NT2/D1 (cell line): ENCODE results near the gene PRF1.

Experiments
- DNase-seq: peaks from one replicate; pipeline ENCODE4 v3.0.0-alpha.2; 2011; ENCODE audit warnings: low read depth, low spot score
- H3K27me3 ChIP-seq: 2 replicates; pipeline ENCODE4 v1.6.0; 2011; ENCODE audit warnings: mild to moderate bottlenecking; ENCODE audit not compliant: insufficient read length, insufficient read depth
- H3K36me3 ChIP-seq: 2 replicates; pipeline ENCODE4 v1.6.1; 2011; ENCODE audit warnings: mild to moderate bottlenecking, low read length, mixed read lengths; ENCODE audit not compliant: insufficient read depth, insufficient read length
- H3K4me1 ChIP-seq: 2 replicates; pipeline ENCODE4 v1.5.1; 2011; ENCODE audit not compliant: insufficient read depth, insufficient read length
- H3K4me3 ChIP-seq: 2 replicates; pipeline ENCODE4 v1.5.1; 2011; ENCODE audit warnings: low read depth; ENCODE audit not compliant: insufficient read length
- H3K9ac ChIP-seq: 2 replicates; pipeline ENCODE4 v1.6.0; 2011; ENCODE audit warnings: low read depth; ENCODE audit not compliant: insufficient read length
- H3K9me3 ChIP-seq: 2 replicates; pipeline ENCODE4 v1.5.1; 2011; ENCODE audit warnings: mild to moderate bottlenecking, low read length; ENCODE audit not compliant: insufficient read depth
- SUZ12 ChIP-seq: IDR thresholded peaks from 2 replicates; pipeline ENCODE4 v1.6.1; 2011; ENCODE audit not compliant: insufficient read length, insufficient read depth; ENCODE audit errors: extremely low read depth
- YY1 ChIP-seq: IDR thresholded peaks from 2 replicates; pipeline ENCODE4 v1.6.1; 2011; ENCODE audit not compliant: insufficient read length, insufficient read depth
- ZNF274 ChIP-seq: IDR thresholded peaks from 2 replicates; pipeline ENCODE4 v1.6.1; 2011; ENCODE audit warnings: mild to moderate bottlenecking, low read depth, low read length

The PRF1 gene

DNA sequence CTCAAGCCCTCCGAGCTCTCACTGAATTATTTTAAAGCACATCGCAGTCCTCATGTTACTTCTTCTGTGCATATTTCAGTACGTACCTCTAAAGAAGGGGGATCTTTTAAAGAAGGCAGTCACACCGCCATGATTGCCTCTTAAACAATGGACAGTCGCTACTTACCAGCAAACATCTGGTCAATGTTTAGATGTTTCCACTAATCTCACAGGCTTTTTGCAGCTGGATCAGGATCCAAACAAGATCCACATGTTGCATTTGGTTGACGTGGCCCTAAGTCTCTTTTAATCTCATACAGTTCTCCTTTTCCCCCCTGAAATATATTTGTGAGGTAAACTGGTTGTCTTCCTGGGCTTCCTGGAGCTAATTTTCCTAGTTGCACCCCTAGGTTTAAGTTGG is 50.0 kb downstream of the PRF1 start:
- H3K4me3 ChIP-seq = no peak overlapping the region
- no peaks in the 10 kb centered on the region for H3K4me1 ChIP-seq
- no peak overlapping the region for H3K9ac ChIP-seq
- TF ChIP-seq ZNF274 (no peak), YY1 (no peak), SUZ12 (no peak)
- DNase-seq = no peak
- no peaks in the 10 kb centered on the region for H3K27me3 ChIP-seq
- no peaks in the 10 kb centered on the region for H3K9me3 ChIP-seq
- H3K36me3 ChIP-seq = peaks cover 20% of the 10 kb centered on the region

DNA sequence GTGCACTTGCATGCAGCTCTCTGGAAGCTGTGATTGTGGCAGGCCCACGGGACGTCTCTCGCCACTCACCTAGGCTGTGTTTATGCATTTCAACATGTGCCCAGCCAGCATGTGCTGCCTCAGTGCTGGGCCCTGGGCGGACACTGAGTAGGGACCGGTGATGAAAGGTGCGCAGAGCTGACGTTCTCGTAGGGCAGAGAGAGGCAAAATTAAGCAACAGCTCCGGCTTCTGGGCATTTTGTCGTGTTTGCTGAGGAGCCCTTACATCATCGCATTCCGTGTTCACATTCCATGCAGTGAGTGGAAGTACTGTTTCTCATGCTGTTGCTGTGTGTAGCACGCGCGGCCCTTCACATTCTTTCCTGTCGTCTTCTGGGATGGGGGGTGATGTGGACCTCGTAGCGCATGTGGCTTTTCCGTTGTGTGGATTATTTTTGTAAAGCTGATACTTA is 50.5 kb downstream of the PRF1 start:
- DNase-seq = no peak
- no peak overlapping the region for H3K4me3 ChIP-seq
- TF ChIP-seq ZNF274 = no peak
- TF ChIP-seq SUZ12 = no peak
- TF ChIP-seq YY1 = no peak
- no peaks in the 10 kb centered on the region for H3K27me3 ChIP-seq
- no peaks in the 10 kb centered on the region for H3K4me1 ChIP-seq
- no peaks in the 10 kb centered on the region for H3K9me3 ChIP-seq
- no peak overlapping the region for H3K9ac ChIP-seq
- H3K36me3 ChIP-seq = peaks cover 25% of the 10 kb centered on the region

DNA sequence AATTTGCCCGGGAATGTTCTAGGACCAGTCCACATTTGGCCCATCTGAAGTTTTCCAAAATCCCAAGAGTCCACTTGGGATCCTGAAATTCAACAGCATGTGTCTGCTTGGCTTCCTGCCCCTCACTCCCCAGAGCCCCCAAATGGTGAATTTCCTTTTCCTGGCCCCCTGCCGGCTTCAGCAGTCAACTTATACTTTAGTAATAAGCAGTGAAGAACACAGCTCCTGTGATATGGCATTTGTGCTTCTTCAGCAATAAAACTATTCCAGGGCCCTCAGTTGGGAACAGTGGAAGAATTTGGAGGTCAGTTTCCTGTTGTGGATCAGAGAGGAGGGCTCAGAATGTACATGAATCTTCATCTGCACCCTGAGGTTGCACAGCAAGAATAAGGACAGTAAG is 51.1 kb downstream of the PRF1 start:
- H3K4me1 ChIP-seq = no peaks in the 10 kb centered on the region
- no peak overlapping the region for H3K4me3 ChIP-seq

DNA sequence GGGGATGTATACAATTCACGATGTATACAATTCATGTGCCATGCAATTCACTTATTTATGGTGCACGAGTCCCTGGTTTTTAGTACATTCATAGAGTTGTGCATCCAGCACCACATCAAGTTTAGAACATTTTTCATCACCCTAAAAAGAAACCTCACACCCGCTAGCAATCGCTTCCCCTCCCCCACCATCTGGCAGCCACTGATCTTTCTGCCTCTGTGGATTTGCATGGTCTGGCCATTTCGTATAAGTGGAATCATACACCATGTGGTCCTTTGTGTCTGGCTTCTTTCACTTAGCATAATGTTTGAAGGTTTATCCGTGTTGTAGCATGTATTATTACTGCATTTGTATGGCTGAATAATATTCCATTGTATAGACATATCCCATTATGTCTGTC is 52.1 kb downstream of the PRF1 start:
- H3K27me3 ChIP-seq = no peaks in the 10 kb centered on the region
- H3K4me3 ChIP-seq = no peak overlapping the region
- DNase-seq = no peak
- H3K4me1 ChIP-seq = no peaks in the 10 kb centered on the region
- H3K9ac ChIP-seq = no peak overlapping the region
- no peaks in the 10 kb centered on the region for H3K9me3 ChIP-seq
- no peak for TF ChIP-seq YY1
- no peak for TF ChIP-seq SUZ12
- no peak for TF ChIP-seq ZNF274
- peaks cover 25% of the 10 kb centered on the region for H3K36me3 ChIP-seq

More for the DNA sequence above, 51.1 kb downstream of the PRF1 start:
- Histone ChIP-seq H3K9me3 (no peaks in the 10 kb centered on the region), H3K27me3 (no peaks in the 10 kb centered on the region), H3K36me3 (peaks cover 25% of the 10 kb centered on the region), H3K9ac (no peak overlapping the region)
- no peak for TF ChIP-seq ZNF274
- TF ChIP-seq SUZ12 = no peak
- TF ChIP-seq YY1 = no peak
- no peak for DNase-seq

DNA sequence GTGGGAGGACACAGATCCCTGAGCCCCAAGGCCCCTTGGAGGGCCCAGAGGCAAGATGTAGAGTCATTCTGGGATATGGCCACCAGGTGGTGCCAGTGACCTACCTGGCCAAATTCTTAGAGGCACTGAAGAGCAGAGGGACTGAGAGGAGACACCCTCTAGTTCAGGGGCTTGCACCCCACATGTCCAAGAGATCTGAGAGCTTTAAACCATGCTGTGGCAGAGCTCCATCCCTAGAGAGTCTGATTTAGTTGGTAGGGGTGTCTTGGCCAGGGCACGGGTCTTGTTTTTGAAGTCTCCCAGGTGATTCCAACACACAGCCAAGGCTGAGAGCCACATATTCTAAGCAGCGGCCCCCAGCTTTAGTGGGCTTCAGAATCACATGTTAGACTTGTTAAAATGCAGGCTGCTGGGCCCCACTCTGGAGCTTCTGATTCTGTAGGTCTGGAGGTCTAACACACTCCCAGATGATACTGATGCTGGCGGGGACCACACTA is 52.5 kb downstream of the PRF1 start:
- H3K9ac ChIP-seq = no peak overlapping the region
- no peaks in the 10 kb centered on the region for H3K4me1 ChIP-seq
- H3K4me3 ChIP-seq = no peak overlapping the region
- no peaks in the 10 kb centered on the region for H3K9me3 ChIP-seq
- DNase-seq = no peak
- TF ChIP-seq YY1 = no peak
- no peak for TF ChIP-seq ZNF274
- TF ChIP-seq SUZ12 = no peak
- H3K36me3 ChIP-seq = peaks cover 25% of the 10 kb centered on the region
- no peaks in the 10 kb centered on the region for H3K27me3 ChIP-seq

DNA sequence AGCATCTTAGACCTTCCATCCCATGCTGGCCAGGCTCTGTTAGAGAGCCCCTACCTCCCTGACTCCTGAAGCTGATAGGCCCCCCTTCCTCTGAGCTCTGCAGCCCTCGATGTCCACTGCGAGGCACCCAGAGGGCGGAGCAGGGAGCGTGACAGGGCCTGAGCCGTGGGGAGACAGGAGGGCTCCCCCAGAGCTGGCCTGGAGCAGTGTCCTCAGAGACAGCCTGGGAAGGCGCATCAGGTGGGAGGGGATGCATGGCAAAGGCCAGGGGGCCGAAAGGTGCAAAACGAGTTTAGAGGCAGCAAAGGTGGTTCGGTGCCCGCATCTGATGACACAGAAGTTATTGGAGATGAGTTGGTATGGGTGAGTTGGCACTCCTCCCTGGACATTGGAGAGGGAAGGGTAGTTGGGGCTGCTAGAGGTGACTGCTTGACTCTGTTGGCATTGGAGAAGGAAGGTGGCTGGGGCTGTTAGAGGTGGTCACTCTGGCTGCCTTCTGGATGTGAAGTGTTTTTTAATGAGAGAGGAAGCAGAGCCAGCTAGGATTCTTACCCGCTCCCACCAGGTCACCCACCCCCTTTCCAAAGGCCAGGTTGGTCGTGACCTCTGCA is 53.1 kb downstream of the PRF1 start:
- H3K27me3 ChIP-seq = no peaks in the 10 kb centered on the region
- H3K9me3 ChIP-seq = no peaks in the 10 kb centered on the region
- H3K9ac ChIP-seq = no peak overlapping the region
- H3K36me3 ChIP-seq = peaks cover 27% of the 10 kb centered on the region
- no peak for DNase-seq
- no peaks in the 10 kb centered on the region for H3K4me1 ChIP-seq
- no peak overlapping the region for H3K4me3 ChIP-seq
- TF ChIP-seq YY1 (no peak), SUZ12 (no peak), ZNF274 (no peak)
